ENCODE data around the gene ZSWIM3. TPM values are rescaled to one million over a fixed set of nuclear protein-coding genes. Genes with fewer than 3 reads are reported as not detected.
A peak's percentile ranks its signal among the peaks of the same experiment; 100 is the strongest.

The ZSWIM3 gene
- total and polyA plus RNA-seq, 2 of the 13 experiments (the other 11 are each of a cell fraction or from before 2014, with no cell fraction given): 5.2 to 5.8 TPM

GRCh38 chr20:45927071-45927878 is 69.9 kb downstream of the ZSWIM3 start (continued):
- TF ChIP-seq ZNF597 (CRISPR knock-in tag; IDR thresholded peaks at IDR 0.05) (no peak; the same call in 1 of the 2 replicates), MZF1 (CRISPR knock-in tag; IDR thresholded peaks at IDR 0.05; ENCODE audit: borderline replicate concordance) (no peak), SMARCE1 (IDR thresholded peaks at IDR 0.05; ENCODE audit: borderline replicate concordance) (no peak), DPF2 (CRISPR knock-in tag; IDR thresholded peaks at IDR 0.05; ENCODE audit: borderline replicate concordance, low read depth) (peak; percentile 91), ZBTB39 (CRISPR knock-in tag; IDR thresholded peaks at IDR 0.05) (peak; percentile 97; the same call in 1 of the 2 replicates), SP1 (IDR thresholded peaks at IDR 0.05) (no peak), SP1 (CRISPR knock-in tag; IDR thresholded peaks at IDR 0.05) (peak; percentile 56), KDM5A (IDR thresholded peaks at IDR 0.05; ENCODE audit: borderline replicate concordance, low read length) (0 out of 2 replicates have a peak, but pooled peaks have one; percentile 19), EHMT2 (IDR thresholded peaks at IDR 0.05; ENCODE audit: borderline replicate concordance, low read depth, low read length) (no peak; the same call in 1 of the 2 replicates), ZGPAT (CRISPR knock-in tag; IDR thresholded peaks at IDR 0.05) (peak; percentile 97), ZNF7 (CRISPR knock-in tag; IDR thresholded peaks at IDR 0.05) (peak; percentile 91), RCOR2 (CRISPR knock-in tag; IDR thresholded peaks at IDR 0.05) (peak; percentile 98), ZNF777 (CRISPR knock-in tag; IDR thresholded peaks at IDR 0.05) (no peak), ARID5B (CRISPR knock-in tag; IDR thresholded peaks at IDR 0.05) (peak; percentile 98), GPBP1L1 (CRISPR knock-in tag; IDR thresholded peaks at IDR 0.05) (no peak), ZNF512 (CRISPR knock-in tag; IDR thresholded peaks at IDR 0.05) (no peak), CREM (IDR thresholded peaks at IDR 0.05) (peak; percentile 91), CREM (CRISPR knock-in tag; IDR thresholded peaks at IDR 0.05) (no peak)

All from HepG2 (cell line).